ENCODE data around the gene LRRC75A.
"Not testable (repeated sequence)": the region's sequence is repeated elsewhere in the genome, so short reads cannot be mapped to it uniquely, and the experiment has no call there.

LRRC75A gene

GRCh38 chr17:16440901-16441629 lies 50.9 kb downstream of the LRRC75A start:
- peaks cover 63% of the 10 kb centered on the region for H3K36me3 ChIP-seq (replicated peaks)
- no peak for DNase-seq
- H3K4me3 ChIP-seq (ENCODE audit: low read depth, low read length) = peak overlapping the region; percentile 94
- H3K27ac ChIP-seq = no peak overlapping the region
- no peak for TF ChIP-seq CTCF (IDR thresholded peaks at IDR 0.05; ENCODE audit: low read depth, low read length, missing control alignments)
- H3K27me3 ChIP-seq (replicated peaks) = no peaks in the 10 kb centered on the region
- in situ Hi-C loops (cut with HindIII; ENCODE audit: low pct_ligation_motif_present, low sequenced_read_pairs) = no loop called here

GRCh38 chr17:16440354-16440753 lies 51.6 kb downstream of the LRRC75A start:
- in situ Hi-C loops (cut with HindIII; ENCODE audit: low pct_ligation_motif_present, low sequenced_read_pairs); H3K27me3 ChIP-seq (replicated peaks); DNase-seq: not testable (repeated sequence)
- Histone ChIP-seq H3K4me3 (ENCODE audit: low read depth, low read length) (peak overlapping the region; percentile 94), H3K36me3 (replicated peaks) (peaks cover 56% of the 10 kb centered on the region), H3K27ac (peak overlapping the region; percentile 81)

GRCh38 chr17:16439811-16440351 lies 52.1 kb downstream of the LRRC75A start:
- in situ Hi-C loops (cut with HindIII; ENCODE audit: low pct_ligation_motif_present, low sequenced_read_pairs) = no loop called here
- peak overlapping the region; percentile 94 for H3K4me3 ChIP-seq (ENCODE audit: low read depth, low read length)
- DNase-seq = no peak
- H3K36me3 ChIP-seq (replicated peaks) = peaks cover 55% of the 10 kb centered on the region
- no peaks in the 10 kb centered on the region for H3K27me3 ChIP-seq (replicated peaks)
- peak overlapping the region; percentile 81 for H3K27ac ChIP-seq
- TF ChIP-seq CTCF (IDR thresholded peaks at IDR 0.05; ENCODE audit: low read depth, low read length, missing control alignments) = no peak

- Histone ChIP-seq H3K4me3 (ENCODE audit: low read depth, low read length) (peak overlapping the region; percentile 94), H3K36me3 (replicated peaks) (peaks cover 53% of the 10 kb centered on the region), H3K27me3 (replicated peaks) (no peaks in the 10 kb centered on the region), H3K27ac (peak overlapping the region; percentile 81)
- DNase-seq = no peak
- in situ Hi-C loops (cut with HindIII; ENCODE audit: low pct_ligation_motif_present, low sequenced_read_pairs) = no loop called here
- no peak for TF ChIP-seq CTCF (IDR thresholded peaks at IDR 0.05; ENCODE audit: low read depth, low read length, missing control alignments)
Observed at GRCh38 chr17:16439303-16439791, 52.6 kb downstream of the LRRC75A start.

- peak overlapping the region; percentile 81 for H3K27ac ChIP-seq
- no peak for TF ChIP-seq CTCF (IDR thresholded peaks at IDR 0.05; ENCODE audit: low read depth, low read length, missing control alignments)
- H3K4me3 ChIP-seq (ENCODE audit: low read depth, low read length) = peak overlapping the region; percentile 94
- H3K27me3 ChIP-seq (replicated peaks) = no peaks in the 10 kb centered on the region
- in situ Hi-C loops (cut with HindIII; ENCODE audit: low pct_ligation_motif_present, low sequenced_read_pairs) = no loop called here
- DNase-seq = peak; percentile 99
- H3K36me3 ChIP-seq (replicated peaks) = peaks cover 49% of the 10 kb centered on the region
Observed at GRCh38 chr17:16438557-16439302, 53.3 kb downstream of the LRRC75A start.

- Histone ChIP-seq H3K27ac (peak overlapping the region; percentile 63), H3K27me3 (replicated peaks) (no peaks in the 10 kb centered on the region), H3K4me3 (ENCODE audit: low read depth, low read length) (peak overlapping the region; percentile 47), H3K36me3 (replicated peaks) (peaks cover 49% of the 10 kb centered on the region)
- in situ Hi-C loops (cut with HindIII; ENCODE audit: low pct_ligation_motif_present, low sequenced_read_pairs) = no loop called here
- no peak for DNase-seq
- TF ChIP-seq CTCF (IDR thresholded peaks at IDR 0.05; ENCODE audit: low read depth, low read length, missing control alignments) = no peak
Observed at GRCh38 chr17:16438173-16438556, 53.8 kb downstream of the LRRC75A start.

Data from brain microvascular endothelial cell (primary cell).